NCI-H1436 treated with DMSO at 0.1 percent for 48 hours (cell line): ENCODE data around the gene VCAN.

Experiments used
- DNase-seq: peaks from one replicate; lab custom pipeline; 2025; lab: John Stamatoyannopoulos, UW

VCAN gene

DNA sequence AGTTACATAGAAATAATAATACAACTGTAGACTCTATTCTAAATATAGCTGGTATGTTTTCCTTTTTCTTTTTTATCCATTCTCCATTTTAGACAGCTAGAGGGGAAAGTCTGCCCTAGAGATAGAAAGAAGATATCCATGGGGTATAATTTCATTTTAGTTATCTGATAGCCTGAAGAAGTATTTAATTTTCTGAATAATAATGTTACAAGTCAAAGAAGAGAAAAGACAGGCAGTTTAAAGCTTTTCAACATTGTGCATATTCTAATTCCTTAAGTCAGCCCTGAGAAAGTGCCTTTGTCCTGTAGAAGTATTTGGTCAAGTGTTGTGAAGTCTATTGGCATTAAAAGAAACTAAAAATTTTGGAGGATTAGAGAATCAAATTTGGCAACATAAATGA lies 2.5 kb upstream of the VCAN start:
- DNase-seq: no peak

DNA sequence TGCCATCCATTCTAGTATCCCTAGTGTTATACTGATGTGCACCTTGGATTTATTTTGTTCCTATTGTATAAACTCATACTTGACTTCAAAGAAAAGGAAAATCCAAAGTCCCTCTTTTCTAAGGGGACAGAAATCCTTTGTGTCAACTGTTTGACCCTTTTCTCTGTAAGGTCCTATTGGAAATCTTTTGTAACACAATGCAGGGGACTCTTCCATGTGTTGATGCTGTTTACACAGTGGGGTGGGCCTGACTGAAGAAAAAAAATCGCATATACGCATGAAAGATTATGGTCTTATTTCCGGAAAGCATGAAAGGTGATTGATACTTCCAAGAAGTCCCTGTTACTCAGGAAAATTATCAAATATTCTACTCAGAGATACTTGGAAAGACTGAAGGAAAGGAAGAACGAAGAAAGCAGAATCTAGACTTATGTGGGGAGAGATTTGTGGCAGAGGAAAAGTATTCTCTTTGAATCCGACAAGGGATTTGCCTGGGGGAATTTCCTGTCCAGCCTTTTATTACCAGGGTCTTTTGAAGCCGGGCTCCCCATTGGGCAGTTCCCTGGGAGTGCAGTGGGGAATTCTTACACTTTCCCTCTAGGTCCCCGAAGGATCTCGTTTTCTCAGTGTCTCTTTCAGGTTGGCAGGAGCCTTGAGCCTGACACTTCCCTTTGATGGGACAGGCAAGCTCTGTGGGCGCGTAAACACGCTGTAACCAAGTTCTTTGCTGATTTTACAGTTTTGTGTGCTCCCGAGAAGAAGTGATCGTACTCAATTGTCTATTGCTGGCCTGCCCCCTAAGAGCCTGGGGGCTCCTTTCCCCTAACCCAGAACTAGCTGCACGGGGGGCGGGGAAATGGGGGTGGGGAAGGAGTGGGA lies 779 bp upstream of the VCAN start:
- no peak for DNase-seq

DNA sequence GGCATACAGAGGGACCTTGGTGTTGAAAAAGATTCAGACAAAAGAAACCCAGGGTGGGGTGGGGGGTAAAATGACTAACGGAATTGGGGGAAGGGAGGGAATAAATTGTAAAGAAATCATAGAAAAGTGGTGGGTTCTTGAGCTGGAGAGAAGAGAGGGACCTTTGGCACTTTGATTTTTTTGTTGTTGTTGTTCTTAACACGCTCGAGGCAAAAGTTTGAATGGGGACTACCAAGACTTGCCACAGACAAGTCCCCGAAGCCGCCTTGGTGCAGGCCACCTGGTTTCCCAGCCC lies 616 bp downstream of the VCAN start:
- DNase-seq: no peak

DNA sequence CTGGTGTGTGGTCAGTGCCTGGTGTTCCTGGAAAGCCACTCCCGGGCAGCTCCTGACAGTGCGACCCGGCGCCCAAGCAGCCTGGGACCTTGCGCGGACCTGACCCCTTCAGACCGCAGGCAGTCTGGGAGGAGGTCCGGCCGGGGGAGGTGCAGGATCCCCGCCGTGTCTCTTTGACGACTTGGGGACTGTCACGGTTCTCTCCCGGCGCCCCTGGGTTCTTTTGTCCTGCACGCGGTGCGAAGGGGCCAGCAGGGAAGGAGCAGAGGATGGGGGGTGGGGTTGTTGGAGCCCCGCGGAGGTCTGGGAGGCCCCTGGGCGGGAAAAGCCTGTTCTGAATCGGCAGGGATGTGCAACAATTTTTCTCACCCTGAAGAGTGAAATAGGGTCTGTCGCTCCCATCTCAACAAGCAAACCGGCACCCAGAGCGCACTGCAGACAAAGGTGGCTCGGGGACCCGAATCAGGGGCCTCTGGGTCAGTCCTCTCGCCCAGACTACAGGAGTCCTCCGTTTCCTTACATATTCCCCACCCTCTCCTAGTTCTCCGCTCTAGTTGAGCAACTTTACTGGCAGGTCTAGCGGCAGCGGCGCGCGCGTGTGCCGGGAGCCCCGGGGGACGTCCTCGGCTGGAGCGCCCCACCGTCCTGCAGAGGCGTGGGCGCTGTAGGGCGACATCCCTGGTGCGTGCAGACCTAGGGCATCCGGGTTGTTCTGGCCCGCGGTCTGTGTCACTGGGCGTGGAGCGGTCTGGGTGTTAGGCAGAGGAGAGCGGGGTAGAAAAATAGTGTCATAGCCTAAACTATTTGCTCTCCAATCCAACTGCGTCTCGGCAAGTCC lies 1.2 kb downstream of the VCAN start:
- no peak for DNase-seq

DNA sequence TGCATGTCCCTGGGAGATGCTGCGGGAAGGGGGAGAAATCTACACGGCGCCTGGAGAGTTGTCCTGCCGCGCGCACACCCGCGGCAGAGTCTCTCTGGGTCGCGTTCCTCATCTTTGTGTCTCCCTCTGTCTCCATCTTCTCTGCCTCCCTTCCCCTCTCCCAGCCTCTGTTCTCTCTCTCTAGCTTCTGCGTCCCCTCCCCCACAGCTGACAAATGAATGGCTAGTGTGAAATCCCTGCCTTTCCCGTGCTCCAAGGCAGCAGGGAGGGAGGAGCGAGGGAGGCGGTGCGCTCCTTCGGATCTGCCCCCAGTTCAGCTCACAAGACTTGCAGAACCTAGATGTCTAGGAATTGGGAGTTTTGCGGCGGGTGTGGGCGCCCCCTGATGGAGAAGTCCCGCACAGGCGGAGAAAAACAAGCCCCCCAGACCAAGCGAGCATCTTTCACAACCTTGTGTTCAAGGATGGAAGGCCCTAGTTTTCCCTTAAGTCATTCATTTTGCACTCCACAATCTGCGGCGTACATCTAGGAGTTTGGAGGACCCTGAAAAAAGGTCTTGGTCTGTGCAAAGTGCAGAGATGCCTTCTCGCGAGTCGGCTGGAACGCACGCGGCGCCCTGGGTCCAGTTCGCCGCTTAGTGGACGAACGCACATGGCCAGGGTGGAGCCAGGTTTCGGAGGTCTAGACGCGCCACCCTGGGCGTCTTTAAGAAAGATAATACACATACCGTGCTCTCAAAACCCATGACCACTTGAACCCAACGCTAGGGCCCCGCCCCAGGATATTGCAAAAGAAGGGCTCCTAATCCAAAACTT lies 2.0 kb downstream of the VCAN start:
- DNase-seq: peak; percentile 53

DNA sequence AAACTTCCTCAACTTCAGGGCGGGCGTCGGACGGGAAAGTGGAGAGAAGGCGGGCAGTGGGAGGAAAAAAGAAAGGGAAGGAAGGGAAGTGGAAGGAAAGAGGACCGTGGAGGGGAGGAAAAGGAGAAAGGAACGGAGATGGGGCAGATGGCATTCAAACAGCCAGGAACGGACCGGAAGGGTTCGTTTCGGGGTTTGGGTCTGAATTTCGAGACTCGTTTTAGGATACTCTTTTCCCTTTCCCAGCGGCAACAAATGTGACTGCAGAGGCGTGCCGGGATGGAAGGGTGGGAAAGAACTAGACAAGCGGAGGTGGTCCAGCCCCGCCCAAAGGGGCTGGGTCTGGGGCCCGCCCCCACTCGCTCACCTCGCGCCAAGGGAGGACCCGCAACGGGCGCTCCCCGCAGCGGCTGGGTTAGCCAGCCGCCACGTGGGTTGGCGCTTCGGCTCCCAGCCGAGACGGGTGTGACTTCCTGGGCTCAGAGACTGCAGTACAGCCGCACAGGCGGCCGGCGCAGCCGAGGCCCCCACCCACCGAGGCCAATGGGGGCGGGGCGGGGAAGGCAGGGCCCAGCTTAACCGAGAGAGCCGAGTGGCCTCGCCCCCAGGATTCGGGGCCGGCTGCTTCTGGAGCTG lies 2.7 kb downstream of the VCAN start:
- peak; percentile 28 for DNase-seq

DNA sequence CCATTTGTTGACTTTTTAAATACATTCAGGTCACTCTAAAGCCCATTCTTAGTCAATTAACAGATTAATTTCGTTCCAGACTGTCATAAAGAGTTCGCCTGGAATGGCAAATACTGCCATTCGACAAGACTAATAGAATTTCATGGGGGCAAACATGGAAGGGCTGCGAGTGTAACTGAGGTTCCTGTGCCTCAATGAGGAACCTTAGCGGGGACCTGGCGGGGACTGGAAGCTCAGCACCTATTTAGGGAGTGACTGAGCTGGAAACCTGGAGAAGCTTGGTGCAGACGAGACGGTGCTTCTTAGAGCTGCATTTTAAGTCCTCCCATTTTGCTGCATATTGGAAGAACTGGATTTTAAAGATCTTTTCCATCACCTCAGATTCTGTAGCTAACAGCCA lies 3.4 kb downstream of the VCAN start:
- DNase-seq: no peak

DNA sequence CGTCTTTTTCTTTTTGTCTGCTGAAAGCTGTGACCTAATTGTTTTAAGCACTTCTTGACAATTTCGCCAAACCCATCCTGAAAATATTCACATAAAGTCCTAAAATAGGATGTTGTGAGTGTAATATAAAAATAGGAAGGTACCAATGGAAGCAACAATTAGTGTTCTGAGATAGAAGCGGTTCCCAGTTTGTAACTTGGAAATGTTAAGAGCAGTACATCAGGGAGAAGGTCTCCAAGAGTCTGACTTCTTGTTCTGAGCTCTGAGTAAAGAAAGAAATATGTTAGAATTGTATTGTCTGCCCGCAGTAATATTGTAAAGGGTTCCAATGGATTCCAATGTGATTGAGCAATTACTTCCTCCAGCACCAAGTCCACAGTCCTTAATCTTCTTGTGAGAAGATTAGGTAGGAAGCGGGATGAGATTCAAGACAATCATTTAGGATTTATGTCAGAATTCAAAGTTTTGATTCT lies 3.9 kb downstream of the VCAN start:
- DNase-seq: no peak

DNA sequence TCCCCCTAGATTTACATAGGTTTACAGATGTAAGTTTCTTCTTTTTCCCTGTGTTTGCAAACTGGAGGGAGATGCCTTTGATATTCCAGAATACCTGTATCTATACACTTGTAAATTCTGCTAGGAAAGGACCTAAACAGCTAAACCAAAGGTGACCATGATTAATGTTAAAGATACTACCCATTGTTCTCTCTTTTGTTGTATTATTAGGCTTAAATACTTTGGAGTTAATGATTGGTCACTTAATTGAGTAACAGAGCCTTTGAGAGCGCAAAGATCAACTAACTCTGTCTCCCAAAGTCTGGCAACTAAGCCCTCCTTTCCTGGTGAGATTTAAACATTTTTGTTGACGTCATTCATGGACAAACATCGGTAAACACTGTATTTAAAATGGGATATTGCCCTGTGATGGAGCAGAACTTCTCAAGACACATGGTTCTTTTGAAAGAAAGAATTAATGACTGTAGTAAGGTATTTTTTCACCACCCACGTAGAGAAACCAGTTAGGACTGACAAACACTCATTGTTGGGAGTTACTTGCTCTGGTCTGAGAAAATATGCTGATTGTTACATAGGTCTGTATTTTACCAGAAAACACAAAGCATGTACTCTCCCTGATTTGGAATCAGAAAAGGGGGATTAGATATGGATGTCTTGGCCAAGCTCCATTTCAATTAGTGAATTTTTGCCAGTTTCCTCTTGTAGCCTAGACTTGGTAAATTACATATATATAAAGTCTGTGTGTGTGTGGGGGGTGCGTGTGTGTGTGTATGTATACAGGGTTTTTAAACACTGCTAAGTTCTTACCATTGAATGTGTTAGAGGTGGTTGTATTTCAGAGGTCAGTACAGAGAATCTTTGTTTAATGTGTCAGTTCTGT lies 4.6 kb downstream of the VCAN start:
- DNase-seq: no peak

DNA sequence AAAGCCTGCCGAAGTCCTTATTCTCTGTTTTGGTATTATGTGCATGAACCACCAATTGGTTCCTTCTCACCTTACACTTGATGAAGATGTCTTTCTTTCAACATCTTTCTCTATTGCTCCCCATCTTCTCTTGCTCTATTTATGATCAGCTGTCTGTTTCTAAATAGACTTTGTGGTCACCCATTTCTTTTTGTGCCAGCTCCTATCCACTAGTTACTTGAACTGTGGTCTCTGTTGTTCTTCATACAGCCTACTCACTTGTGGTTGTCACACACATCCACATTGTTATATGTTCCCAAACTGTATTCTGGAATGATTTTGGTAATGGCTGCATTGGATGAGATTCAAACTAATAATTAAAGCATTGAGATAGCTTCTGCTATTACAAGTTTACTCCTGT lies 11.4 kb downstream of the VCAN start:
- DNase-seq: no peak

DNA sequence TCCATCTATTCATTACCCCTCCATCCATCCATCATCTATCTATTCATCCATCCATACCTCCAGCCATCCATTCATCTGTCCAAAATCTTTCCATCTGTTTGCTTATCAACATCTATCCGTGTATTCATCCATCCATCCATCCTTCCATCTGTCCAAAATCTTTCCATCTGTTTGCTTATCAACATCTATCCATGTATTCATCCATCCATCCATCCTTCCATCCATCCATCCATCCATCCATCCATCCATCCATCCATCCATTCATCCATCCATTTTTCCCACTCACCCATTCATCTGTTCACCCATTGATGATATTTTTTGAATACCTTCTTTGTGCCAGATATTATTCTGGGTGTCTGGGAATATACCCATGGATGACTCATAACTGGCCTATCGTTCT lies 12.8 kb downstream of the VCAN start:
- no peak for DNase-seq

DNA sequence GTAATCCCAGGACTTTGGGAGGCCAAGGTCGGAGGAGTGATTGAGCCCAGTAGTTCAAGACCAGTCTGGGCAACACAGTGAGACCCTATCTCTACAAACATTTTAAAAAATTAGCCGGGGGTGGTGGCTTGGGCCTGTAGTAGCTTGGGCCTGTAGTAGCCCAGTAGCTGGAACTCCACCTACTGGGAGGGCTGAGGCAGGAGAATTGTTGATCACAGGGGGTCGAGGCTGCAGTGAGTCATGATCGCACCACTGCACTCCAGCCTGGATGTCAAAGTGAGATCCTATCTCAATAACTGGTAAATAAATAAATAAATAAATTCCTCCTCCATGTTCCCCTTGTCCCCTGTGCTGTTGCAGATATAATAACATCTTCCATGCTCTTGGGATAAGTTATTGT lies 14.3 kb downstream of the VCAN start:
- no peak for DNase-seq

DNA sequence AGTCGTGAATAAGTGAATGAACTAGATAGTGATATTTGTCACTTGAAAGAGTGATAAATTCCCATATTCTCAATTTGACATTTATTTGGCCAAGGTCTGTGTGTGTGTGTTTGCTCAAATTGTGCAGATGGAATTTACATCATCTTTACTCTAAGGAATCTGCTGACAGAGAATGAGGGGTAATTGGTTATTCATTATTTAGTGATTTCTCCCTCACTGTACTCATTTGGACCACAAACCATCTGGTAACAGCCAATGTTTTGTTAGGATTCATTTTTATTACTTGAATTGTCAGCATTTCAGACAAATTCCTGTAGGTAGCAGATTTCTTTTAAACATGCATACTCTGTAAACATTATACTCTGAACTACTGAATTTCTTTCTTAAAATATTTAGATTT lies 15.6 kb downstream of the VCAN start:
- no peak for DNase-seq

DNA sequence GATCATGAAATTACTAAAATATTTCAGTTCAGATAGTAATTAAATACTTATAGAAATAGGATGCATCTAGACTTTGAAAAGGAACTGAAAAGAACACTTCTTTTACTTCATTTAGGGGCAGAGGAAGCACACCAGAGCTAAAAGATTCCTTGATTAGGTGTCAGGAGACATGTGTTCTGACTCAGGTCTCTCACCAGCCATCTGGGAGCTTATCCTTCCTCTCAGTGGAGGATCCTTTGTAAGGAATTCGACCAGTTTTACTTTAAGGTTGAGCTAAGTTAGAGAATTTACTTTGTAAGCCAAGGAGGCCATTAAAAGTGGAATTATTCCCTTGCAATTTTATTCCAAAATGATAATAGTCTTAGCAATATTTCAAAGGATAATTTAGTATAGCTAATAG lies 16.7 kb downstream of the VCAN start:
- no peak for DNase-seq

DNA sequence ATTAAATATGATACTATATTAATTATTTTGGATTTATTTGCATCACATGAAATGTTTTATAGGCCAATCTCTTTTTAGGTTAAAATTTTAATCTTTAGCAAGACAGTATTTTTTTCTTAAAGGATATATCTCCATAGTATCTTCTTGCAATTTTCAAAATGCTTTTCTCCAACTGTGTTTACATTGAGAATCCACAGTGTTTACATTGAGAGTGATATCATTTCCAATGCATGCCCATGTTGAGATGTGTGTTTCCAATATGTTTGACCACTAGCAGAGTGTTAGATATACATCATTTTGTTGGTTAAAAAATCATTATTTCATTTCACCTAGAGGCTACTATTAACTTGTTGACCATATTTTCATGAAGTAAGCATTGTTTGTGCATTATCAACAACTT lies 17.3 kb downstream of the VCAN start:
- DNase-seq: no peak

DNA sequence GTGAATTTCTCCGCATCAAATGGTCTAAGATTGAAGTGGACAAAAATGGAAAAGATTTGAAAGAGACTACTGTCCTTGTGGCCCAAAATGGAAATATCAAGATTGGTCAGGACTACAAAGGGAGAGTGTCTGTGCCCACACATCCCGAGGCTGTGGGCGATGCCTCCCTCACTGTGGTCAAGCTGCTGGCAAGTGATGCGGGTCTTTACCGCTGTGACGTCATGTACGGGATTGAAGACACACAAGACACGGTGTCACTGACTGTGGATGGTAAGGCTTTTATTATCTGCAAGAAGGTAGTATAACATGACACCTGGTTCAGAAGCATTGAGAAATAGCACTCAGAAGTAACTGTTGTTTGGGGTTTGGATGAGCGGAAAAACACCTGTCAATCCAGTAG lies 18.7 kb downstream of the VCAN start:
- no peak for DNase-seq

DNA sequence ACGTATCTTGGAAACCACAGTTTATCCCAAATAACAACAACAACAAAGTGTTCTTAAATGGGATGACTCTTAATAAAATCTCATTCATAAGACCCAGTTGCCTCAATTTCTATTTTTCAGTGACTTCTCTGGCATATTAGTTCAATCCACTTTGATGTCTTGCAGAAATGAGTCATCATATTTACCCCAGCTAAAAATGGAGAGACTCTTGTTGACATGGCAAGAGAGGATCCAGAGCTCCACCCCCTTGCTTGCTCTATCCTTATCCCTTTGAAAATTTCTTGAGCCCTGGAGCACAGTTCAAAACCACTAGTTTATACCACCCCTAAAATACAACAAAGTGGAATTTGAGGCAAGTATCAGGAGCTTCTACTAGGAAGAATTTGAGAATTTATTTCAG lies 20.8 kb downstream of the VCAN start:
- DNase-seq: no peak

DNA sequence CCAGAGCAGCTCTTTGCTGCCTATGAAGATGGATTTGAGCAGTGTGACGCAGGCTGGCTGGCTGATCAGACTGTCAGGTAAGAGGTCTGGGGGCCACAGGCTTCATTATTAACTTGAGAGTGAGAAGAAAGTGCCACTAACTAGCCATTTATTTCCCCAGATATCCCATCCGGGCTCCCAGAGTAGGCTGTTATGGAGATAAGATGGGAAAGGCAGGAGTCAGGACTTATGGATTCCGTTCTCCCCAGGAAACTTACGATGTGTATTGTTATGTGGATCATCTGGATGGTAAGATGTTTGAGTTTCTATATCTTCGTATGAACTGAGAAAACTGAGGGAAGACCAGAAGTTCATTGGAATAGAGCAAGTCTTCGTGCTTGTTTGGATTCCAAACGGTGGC lies 22.1 kb downstream of the VCAN start:
- DNase-seq: no peak

DNA sequence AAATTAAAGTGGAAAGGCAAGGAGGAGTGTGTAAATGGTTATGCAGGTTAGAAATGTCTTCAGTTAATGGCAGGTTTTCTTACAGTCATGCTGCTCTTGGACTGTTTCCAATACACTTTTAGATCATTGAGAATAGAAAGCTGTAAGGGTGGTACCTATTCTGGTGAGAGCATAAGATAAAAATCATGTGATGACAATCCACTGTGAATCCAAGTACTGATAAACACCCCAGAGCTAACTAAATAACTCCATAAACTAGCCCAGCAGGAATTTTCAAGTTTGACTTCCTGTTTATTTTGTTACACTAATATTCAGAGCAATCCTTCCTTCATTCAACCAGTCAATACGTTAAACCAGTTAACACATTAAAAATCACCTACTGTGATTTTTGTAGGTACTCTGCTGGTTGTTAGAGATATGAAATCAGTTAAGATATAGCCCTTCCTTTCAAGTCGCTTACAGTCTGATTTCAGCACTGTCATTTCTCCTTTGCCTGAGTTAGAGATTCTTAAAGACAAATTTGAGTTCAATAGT lies 22.6 kb downstream of the VCAN start:
- DNase-seq: no peak

DNA sequence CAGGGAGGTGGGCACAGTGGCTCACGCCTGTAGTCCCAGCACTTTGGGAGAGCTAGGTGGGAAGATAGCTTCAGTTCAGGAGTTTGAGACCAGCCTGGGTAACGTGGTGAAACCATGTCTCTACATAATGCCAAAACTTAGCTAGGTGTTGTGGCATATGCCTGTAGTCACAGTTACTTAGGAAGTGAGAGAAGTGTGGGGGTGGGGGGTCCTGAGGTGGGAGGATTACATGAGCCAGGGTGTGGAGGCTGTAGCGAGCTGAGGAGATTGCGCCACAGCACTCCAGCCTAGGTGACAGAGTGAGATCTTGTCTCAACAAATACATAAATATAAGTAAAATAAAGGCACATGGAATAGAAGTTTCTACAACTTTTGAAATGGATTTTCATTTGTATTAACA lies 23.1 kb downstream of the VCAN start:
- no peak for DNase-seq

DNA sequence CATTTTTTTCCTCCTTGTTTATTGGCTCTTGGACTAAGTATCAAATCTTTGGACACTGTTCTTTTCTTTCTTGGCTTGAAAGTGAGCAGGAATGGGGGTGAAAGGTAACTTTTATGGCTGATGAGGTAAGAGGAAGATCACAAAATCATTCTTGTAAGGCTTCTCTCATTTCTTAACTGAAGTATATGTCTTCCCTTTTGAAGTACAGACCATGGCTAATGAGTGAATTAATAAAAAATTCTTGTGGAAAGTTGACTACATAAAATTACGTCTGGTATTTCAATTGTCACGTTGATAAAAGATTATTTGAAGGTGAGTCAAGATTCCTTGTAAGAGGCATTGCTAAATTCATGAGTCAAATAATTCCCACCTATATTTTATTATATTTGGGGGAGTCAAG lies 25.1 kb downstream of the VCAN start:
- no peak for DNase-seq
